Adipocyte (in vitro differentiated cells): ENCODE measurements around the gene GAL3ST3.
"Not testable (repeated sequence)": the region's sequence is repeated elsewhere in the genome, so short reads cannot be mapped to it uniquely, and the experiment has no call there.

Experiments
- DNase-seq: peaks from one replicate; pipeline ENCODE4 v3.0.0-alpha.2; 2015; ENCODE audit warnings: low read depth
- H3K27me3 ChIP-seq: replicated peaks from 2 replicates; pipeline ENCODE4 v1.7.0; 2013; ENCODE audit warnings: mild to moderate bottlenecking, low read length, moderate library complexity; ENCODE audit not compliant: control insufficient read depth, insufficient read depth
- H3K36me3 ChIP-seq: 2 replicates; pipeline ENCODE4 v1.7.0; 2013; ENCODE audit warnings: low read length, mild to moderate bottlenecking, moderate library complexity; ENCODE audit not compliant: control insufficient read depth, insufficient read depth, severe bottlenecking
- H3K4me1 ChIP-seq: 2 replicates; pipeline ENCODE4 v1.7.0; 2013; ENCODE audit warnings: mild to moderate bottlenecking, low read length, moderate library complexity; ENCODE audit not compliant: control insufficient read depth, insufficient read depth
- H3K4me3 ChIP-seq: 2 replicates; pipeline ENCODE4 v1.7.0; 2013; ENCODE audit warnings: mild to moderate bottlenecking, low read length, moderate library complexity
- H3K9ac ChIP-seq: 2 replicates; pipeline ENCODE4 v1.7.0; 2013; ENCODE audit warnings: mild to moderate bottlenecking, low read length, moderate library complexity
- H3K9me3 ChIP-seq: 2 replicates; pipeline ENCODE4 v1.7.0; 2013; ENCODE audit warnings: mild to moderate bottlenecking, low read length, moderate library complexity; ENCODE audit not compliant: control insufficient read depth

GAL3ST3 gene

DNA sequence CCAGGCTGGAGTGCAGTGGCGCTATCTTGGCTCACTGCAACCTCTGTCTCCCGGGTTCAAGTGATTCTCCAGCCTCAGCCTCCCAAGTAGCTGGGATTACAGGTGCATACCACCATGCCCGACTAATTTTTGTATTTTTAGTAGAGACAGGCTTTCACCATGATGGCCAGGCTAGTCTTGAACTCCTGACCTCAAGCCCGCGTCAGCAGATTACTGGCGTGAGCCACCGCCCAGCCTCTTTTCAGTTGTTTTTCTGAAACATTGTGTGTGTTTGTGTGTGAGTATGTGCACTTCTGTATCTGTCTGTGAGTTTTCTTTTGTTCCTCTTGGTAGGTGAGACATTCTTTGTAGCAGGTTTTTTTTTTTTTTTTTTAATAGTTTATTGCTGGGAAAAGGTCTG is 30.0 kb upstream of the GAL3ST3 start:
- not testable (repeated sequence) for H3K36me3 ChIP-seq, H3K27me3 ChIP-seq, DNase-seq, H3K9ac ChIP-seq, H3K9me3 ChIP-seq, H3K4me3 ChIP-seq
- H3K4me1 ChIP-seq = peaks cover 30% of the 10 kb centered on the region

- Histone ChIP-seq H3K27me3 (no peaks in the 10 kb centered on the region), H3K4me1 (peaks cover 20% of the 10 kb centered on the region), H3K36me3 (peaks cover 9% of the 10 kb centered on the region), H3K9ac (no peak overlapping the region), H3K9me3 (no peaks in the 10 kb centered on the region), H3K4me3 (no peak overlapping the region)
- DNase-seq = no peak
These were observed 29.0 kb upstream of the GAL3ST3 start for GRCh38 chr11:66077927-66078326.

DNA sequence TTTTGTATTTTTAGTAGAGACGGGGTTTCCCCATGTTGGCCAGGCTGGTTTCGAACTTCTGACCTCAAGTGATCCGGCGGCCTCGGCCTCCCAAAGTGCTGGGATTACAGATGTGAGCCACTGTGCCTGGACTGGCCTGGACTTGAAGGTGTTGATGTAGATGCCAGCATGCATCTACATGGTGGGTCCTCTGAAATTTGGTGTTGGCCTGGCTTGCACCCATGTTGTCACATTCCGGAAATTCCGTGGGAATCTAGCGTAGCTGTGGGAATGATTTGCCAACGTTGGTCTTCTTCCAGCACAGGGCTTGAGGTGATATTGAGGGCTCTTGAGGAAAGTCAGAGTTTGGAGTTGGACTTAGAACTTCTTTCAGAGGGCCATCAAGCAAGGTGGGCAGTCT is 27.6 kb upstream of the GAL3ST3 start:
- Histone ChIP-seq H3K27me3 (no peaks in the 10 kb centered on the region), H3K4me1 (peaks cover 21% of the 10 kb centered on the region), H3K4me3 (no peak overlapping the region), H3K9me3 (no peaks in the 10 kb centered on the region), H3K9ac (no peak overlapping the region), H3K36me3 (peaks cover 10% of the 10 kb centered on the region)
- no peak for DNase-seq

DNA sequence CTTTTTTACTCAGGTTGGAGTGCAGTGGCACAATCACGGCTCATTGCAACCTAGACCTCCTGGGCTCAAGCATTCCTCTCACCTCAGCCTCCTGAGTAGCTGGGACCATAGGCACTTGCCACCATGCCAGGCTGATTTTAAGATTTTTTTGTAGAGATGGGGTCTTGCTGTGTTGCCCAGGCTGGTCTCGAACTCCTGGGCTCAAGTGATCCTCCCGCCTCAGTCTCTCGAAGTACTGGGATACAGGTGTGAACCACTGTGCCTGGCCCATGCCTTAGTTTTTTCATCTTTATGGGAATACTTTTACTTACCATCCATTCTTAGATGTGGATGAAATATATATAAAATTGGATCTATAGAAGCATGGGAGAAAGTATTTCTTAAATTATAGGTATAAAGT is 26.3 kb upstream of the GAL3ST3 start:
- Histone ChIP-seq H3K9me3 (no peaks in the 10 kb centered on the region), H3K9ac (no peak overlapping the region), H3K4me3 (no peak overlapping the region), H3K4me1 (peaks cover 13% of the 10 kb centered on the region), H3K36me3 (peaks cover 10% of the 10 kb centered on the region), H3K27me3 (no peaks in the 10 kb centered on the region)
- no peak for DNase-seq

GRCh38 chr11:66073669-66074068 is 24.7 kb upstream of the GAL3ST3 start:
- Histone ChIP-seq H3K9ac (no peak overlapping the region), H3K36me3 (peaks cover 17% of the 10 kb centered on the region), H3K4me1 (peaks cover 20% of the 10 kb centered on the region), H3K4me3 (no peak overlapping the region), H3K9me3 (no peaks in the 10 kb centered on the region), H3K27me3 (no peaks in the 10 kb centered on the region)
- no peak for DNase-seq

- Histone ChIP-seq H3K9ac (no peak overlapping the region), H3K4me3 (no peak overlapping the region), H3K36me3 (peaks cover 28% of the 10 kb centered on the region), H3K27me3 (no peaks in the 10 kb centered on the region), H3K4me1 (peaks cover 29% of the 10 kb centered on the region), H3K9me3 (no peaks in the 10 kb centered on the region)
- no peak for DNase-seq
These were observed 23.6 kb upstream of the GAL3ST3 start for GRCh38 chr11:66072518-66072917.

GRCh38 chr11:66072081-66072480 is 23.1 kb upstream of the GAL3ST3 start:
- Histone ChIP-seq H3K4me1 (peaks cover 29% of the 10 kb centered on the region), H3K4me3 (peak overlapping the region; percentile 85), H3K9ac (peak overlapping the region; percentile 88), H3K9me3 (no peaks in the 10 kb centered on the region), H3K36me3 (peaks cover 33% of the 10 kb centered on the region), H3K27me3 (no peaks in the 10 kb centered on the region)
- no peak for DNase-seq

GRCh38 chr11:66071381-66071801 is 22.4 kb upstream of the GAL3ST3 start:
- DNase-seq = no peak
- Histone ChIP-seq H3K4me1 (peaks cover 29% of the 10 kb centered on the region), H3K4me3 (peak overlapping the region; percentile 85), H3K9me3 (no peaks in the 10 kb centered on the region), H3K27me3 (no peaks in the 10 kb centered on the region), H3K36me3 (peaks cover 40% of the 10 kb centered on the region), H3K9ac (peak overlapping the region; percentile 88)

GRCh38 chr11:66070604-66071380 is 21.8 kb upstream of the GAL3ST3 start:
- Histone ChIP-seq H3K4me1 (peaks cover 29% of the 10 kb centered on the region), H3K27me3 (no peaks in the 10 kb centered on the region), H3K9me3 (no peaks in the 10 kb centered on the region), H3K4me3 (peak overlapping the region; percentile 85), H3K36me3 (peaks cover 46% of the 10 kb centered on the region), H3K9ac (peak overlapping the region; percentile 88)
- peak; percentile 76 for DNase-seq

DNA sequence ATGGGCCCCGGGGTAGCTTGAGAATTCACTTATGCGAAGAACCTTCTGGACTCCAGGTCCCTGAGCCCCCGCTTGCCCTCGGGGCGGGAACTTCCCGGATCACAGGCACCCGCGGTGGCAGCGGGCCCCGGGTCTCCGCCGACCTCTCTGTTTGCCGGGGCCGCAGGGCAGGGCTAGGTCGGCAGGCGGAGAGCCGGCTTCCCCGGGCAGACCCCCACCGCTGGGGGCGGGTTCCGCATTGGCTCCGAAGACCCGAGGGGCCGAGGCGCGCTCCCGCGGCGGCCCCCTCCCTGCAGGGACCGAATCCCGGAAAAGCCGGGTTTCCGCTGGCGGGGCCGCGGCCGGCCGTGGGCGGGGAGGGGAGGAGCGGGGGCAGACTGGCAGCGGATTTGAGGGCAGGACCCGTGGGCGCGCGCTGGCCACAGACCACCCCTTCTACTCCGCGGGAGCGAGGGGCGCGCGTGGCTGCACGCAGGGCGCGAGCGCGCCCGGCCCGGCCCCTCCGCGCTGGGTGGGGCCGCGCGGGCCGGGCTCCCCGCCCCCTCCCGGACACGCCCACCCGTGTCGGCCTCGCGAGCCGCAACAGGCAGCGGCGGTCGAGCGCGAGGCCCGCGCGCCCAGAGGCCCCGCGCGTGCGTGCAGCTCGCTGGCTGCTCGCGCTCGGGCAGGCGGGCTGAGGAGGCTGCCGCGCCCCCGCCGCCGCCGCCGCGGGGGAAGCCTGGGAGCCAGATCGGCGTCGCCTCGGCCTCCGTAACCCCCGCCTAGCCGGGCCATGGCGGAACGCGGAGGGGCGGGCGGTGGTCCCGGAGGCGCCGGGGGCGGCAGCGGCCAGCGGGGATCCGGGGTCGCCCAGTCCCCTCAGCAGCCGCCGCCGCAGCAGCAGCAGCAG is 21.0 kb upstream of the GAL3ST3 start, which contains the start of gene PACS1:
Gene PACS1 (plus strand): TSS at position 558 of the 889 bp plus-strand sequence. CDS start 215 bp downstream, at position 773.
- peak within 1 kb of the TSS; percentile 91 for H3K9ac ChIP-seq
- no peaks in the 10 kb centered on the region for H3K27me3 ChIP-seq
- H3K36me3 ChIP-seq = peaks cover 54% of the 10 kb centered on the region
- peak; percentile 94 for DNase-seq
- peak within 1 kb of the TSS; percentile 85 for H3K4me3 ChIP-seq
- no peaks in the 10 kb centered on the region for H3K9me3 ChIP-seq
- peaks cover 29% of the 10 kb centered on the region for H3K4me1 ChIP-seq
